ENCODE results near the gene HEY2. TPM values are rescaled to one million over a fixed set of nuclear protein-coding genes. Genes with fewer than 3 reads are reported as not detected.

Gene HEY2
- total and polyA plus RNA-seq, 4 donors, result 1.0 to 2.0 (median 1.4) TPM

DNA sequence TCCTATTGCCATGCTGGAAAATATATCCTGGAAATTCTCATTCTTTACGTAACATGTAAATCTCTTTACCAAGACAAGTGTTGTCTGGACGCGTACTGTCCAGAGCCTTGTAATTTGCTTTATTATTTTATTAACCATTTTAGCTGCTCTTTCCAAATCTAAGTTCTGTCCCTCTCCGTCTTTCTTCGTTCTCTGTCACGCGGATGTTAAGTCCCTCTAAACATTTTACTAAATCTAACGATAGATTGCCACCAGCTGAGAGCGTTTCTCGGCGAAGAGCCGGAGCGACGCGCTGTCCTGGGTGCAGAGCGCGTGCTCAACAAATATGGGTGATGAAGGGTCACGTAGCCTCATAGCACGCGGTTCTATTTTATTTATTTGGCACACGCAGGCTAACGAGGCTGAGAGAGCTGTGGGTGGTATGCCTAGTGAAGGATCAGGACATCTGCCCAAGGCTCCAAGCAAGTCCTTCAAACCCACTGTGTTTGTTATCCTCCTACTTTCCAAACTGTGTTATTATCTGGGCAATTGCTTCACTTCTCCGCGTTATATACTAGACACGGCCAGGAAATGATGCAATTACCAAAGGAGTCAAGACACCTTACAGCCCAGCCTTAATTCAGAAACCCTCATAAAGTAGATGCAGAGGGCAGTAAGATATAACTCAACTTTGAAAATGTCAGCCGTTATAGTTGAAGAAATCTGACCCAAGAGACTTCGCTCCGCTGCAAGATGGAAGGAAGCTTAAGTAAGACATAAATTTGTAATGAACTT, 31.3 kb downstream of the HEY2 start:
- H3K4me3 ChIP-seq (ENCODE audit: low read depth in 1 of 3, low read length in 3 of 3), result peak overlapping the region; percentile 69 to 79 (median 71)
- H3K27ac ChIP-seq (ENCODE audit: low read depth in 1 of 2, low read length in 2 of 2), result peak overlapping the region; percentile 89 to 97
- H3K27me3 ChIP-seq (ENCODE audit: control insufficient read depth in 4 of 4, insufficient read depth in 4 of 4, low read length in 3 of 4), result no peaks in the 10 kb centered on the region
- peak; percentile 66 for DNase-seq (ENCODE audit: low spot score)
- TF ChIP-seq, protein P1, sequence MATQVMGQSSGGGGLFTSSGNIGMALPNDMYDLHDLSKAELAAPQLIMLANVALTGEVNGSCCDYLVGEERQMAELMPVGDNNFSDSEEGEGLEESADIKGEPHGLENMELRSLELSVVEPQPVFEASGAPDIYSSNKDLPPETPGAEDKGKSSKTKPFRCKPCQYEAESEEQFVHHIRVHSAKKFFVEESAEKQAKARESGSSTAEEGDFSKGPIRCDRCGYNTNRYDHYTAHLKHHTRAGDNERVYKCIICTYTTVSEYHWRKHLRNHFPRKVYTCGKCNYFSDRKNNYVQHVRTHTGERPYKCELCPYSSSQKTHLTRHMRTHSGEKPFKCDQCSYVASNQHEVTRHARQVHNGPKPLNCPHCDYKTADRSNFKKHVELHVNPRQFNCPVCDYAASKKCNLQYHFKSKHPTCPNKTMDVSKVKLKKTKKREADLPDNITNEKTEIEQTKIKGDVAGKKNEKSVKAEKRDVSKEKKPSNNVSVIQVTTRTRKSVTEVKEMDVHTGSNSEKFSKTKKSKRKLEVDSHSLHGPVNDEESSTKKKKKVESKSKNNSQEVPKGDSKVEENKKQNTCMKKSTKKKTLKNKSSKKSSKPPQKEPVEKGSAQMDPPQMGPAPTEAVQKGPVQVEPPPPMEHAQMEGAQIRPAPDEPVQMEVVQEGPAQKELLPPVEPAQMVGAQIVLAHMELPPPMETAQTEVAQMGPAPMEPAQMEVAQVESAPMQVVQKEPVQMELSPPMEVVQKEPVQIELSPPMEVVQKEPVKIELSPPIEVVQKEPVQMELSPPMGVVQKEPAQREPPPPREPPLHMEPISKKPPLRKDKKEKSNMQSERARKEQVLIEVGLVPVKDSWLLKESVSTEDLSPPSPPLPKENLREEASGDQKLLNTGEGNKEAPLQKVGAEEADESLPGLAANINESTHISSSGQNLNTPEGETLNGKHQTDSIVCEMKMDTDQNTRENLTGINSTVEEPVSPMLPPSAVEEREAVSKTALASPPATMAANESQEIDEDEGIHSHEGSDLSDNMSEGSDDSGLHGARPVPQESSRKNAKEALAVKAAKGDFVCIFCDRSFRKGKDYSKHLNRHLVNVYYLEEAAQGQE (IDR thresholded peaks at IDR 0.05), result peak; percentile 37
- TF ChIP-seq SP1 (IDR thresholded peaks at IDR 0.05), result peak; percentile 27
- TF ChIP-seq, protein P2, sequence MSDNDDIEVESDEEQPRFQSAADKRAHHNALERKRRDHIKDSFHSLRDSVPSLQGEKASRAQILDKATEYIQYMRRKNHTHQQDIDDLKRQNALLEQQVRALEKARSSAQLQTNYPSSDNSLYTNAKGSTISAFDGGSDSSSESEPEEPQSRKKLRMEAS (IDR thresholded peaks at IDR 0.05), result peak; percentile 91
- peak in 1 of 2 donors; percentile 43 for TF ChIP-seq RXRA (IDR thresholded peaks at IDR 0.05)
- peak; percentile 70 for TF ChIP-seq TAF1 (conservative IDR thresholded peaks at IDR 0.05)
- no peak for TF ChIP-seq FOXA2 (IDR thresholded peaks at IDR 0.05)
- TF ChIP-seq HNF4A (conservative IDR thresholded peaks at IDR 0.05), result no peak
- TF ChIP-seq HNF4G (IDR thresholded peaks at IDR 0.05), result no peak
- peak in 1 of 2 donors; percentile 23 for TF ChIP-seq GABPA (IDR thresholded peaks at IDR 0.05 in 1 of 2, conservative IDR thresholded peaks at IDR 0.05 in 1 of 2)
- TF ChIP-seq YY1 (IDR thresholded peaks at IDR 0.05), result peak; percentile 79
- TF ChIP-seq, protein P3, sequence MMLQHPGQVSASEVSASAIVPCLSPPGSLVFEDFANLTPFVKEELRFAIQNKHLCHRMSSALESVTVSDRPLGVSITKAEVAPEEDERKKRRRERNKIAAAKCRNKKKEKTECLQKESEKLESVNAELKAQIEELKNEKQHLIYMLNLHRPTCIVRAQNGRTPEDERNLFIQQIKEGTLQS (IDR thresholded peaks at IDR 0.05), result peak; percentile 76
- peak in 1 of 2 donors; percentile 6 for TF ChIP-seq RAD21 (IDR thresholded peaks at IDR 0.05)
- TF ChIP-seq, protein P4, sequence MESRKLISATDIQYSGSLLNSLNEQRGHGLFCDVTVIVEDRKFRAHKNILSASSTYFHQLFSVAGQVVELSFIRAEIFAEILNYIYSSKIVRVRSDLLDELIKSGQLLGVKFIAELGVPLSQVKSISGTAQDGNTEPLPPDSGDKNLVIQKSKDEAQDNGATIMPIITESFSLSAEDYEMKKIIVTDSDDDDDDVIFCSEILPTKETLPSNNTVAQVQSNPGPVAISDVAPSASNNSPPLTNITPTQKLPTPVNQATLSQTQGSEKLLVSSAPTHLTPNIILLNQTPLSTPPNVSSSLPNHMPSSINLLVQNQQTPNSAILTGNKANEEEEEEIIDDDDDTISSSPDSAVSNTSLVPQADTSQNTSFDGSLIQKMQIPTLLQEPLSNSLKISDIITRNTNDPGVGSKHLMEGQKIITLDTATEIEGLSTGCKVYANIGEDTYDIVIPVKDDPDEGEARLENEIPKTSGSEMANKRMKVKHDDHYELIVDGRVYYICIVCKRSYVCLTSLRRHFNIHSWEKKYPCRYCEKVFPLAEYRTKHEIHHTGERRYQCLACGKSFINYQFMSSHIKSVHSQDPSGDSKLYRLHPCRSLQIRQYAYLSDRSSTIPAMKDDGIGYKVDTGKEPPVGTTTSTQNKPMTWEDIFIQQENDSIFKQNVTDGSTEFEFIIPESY (IDR thresholded peaks at IDR 0.05), result peak; percentile 37
- TF ChIP-seq JUND (IDR thresholded peaks at IDR 0.05), result no peak
- TF ChIP-seq NR2F2 (IDR thresholded peaks at IDR 0.05), result no peak
- no peaks in the 10 kb centered on the region for H3K9me3 ChIP-seq (ENCODE audit: control insufficient read depth in 4 of 4, low read length in 3 of 4)
- 1% methylated on average over 28 of the region's 28 CpGs for WGBS
- peaks cover 0 to 4% (median 0%) of the 10 kb centered on the region in 4 donors for H3K4me1 ChIP-seq (ENCODE audit: control insufficient read depth in 4 of 4, insufficient read depth in 4 of 4, low read length in 3 of 4)
- peak overlapping the region; percentile 93 to 94 for H3K9ac ChIP-seq (ENCODE audit: low read depth in 1 of 2, low read length in 2 of 2)
- H3K36me3 ChIP-seq (ENCODE audit: control insufficient read depth in 4 of 4, insufficient read depth in 3 of 4, low read depth in 1 of 4, low read length in 3 of 4), result no peaks in the 10 kb centered on the region

DNA sequence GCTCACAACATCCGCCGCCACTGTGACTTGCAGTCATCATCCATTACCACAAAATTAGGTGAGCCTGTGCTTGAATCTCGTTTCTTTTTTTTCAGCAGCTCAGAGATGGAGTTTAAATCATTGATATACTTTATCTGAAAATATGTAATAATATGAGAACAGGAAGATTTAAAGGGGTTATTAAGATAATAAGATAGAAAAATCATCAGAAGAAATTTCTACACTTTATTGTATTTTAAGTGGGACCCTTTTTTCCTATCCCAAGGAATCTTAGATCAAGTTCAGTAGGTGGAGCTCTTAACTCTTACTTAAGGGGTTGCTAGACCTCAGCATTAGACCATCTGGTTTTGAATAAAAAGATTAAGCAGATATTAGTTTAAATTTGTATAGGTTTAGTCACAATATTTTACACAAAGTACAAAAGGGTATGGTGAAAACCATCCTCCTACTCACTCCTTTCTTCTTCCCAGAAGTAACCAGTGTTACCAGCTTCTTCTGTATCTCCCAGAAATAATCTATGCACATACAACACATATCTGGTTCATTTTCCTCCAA, 32.0 kb downstream of the HEY2 start:
- Histone ChIP-seq H3K27me3 (ENCODE audit: control insufficient read depth in 4 of 4, insufficient read depth in 4 of 4, low read length in 3 of 4) (no peaks in the 10 kb centered on the region), H3K27ac (ENCODE audit: low read depth in 1 of 2, low read length in 2 of 2) (peak overlapping the region; percentile 89 to 97), H3K4me3 (ENCODE audit: low read depth in 1 of 3, low read length in 3 of 3) (peak overlapping the region; percentile 69 to 79 (median 71)), H3K9ac (ENCODE audit: low read depth in 1 of 2, low read length in 2 of 2) (peak overlapping the region; percentile 93 to 94), H3K4me1 (ENCODE audit: control insufficient read depth in 4 of 4, insufficient read depth in 4 of 4, low read length in 3 of 4) (peaks cover 0 to 4% (median 0%) of the 10 kb centered on the region in 4 donors), H3K9me3 (ENCODE audit: control insufficient read depth in 4 of 4, low read length in 3 of 4) (no peaks in the 10 kb centered on the region), H3K36me3 (ENCODE audit: control insufficient read depth in 4 of 4, insufficient read depth in 3 of 4, low read depth in 1 of 4, low read length in 3 of 4) (no peaks in the 10 kb centered on the region)
- TF ChIP-seq RAD21 (IDR thresholded peaks at IDR 0.05) (no peak), EGR1 (IDR thresholded peaks at IDR 0.05; ENCODE audit: low read depth in 2 of 2) (no peak)
- TF ChIP-seq, protein P4 (IDR thresholded peaks at IDR 0.05), result no peak
- 1% methylated on average over 3 of the region's 3 CpGs for WGBS
- no peak for DNase-seq (ENCODE audit: low spot score)

Data from liver (tissue), 9 donors.